Neural cell (in vitro differentiated cells): ENCODE measurements around the gene TRAPPC2L. TPM values are rescaled to one million over a fixed set of nuclear protein-coding genes. Genes with fewer than 3 reads are reported as not detected.

Experiments
- H2AFZ ChIP-seq: fragments of 200-600, 300-800 bp; sonication (generic), shearing (Covaris generic); 2 replicates; pipeline ENCODE4 v1.6.0; 2014; ENCODE audit warnings: low read depth, mild to moderate bottlenecking, antibody characterized with exemption, low read length, moderate library complexity
- H3F3A ChIP-seq: fragments of 200-600 bp; shearing (Covaris generic); 2 replicates; pipeline ENCODE4 v1.6.1; 2016; ENCODE audit warnings: mild to moderate bottlenecking, moderate library complexity, mixed read lengths, antibody characterized with exemption, low read length; ENCODE audit not compliant: insufficient read depth, poor library complexity, severe bottlenecking
- H3K27ac ChIP-seq: fragments of 200-600, 300-800 bp; sonication (generic), shearing (Covaris generic); 2 replicates; pipeline ENCODE4 v1.5.1; 2014; ENCODE audit warnings: mild to moderate bottlenecking, low read length, moderate library complexity
- H3K27me3 ChIP-seq: fragments of 300-800, 200-600 bp; sonication (generic), shearing (Covaris generic); 2 replicates; pipeline ENCODE4 v1.6.0; 2014; ENCODE audit warnings: mild to moderate bottlenecking, low read depth, low read length, moderate library complexity; ENCODE audit not compliant: insufficient read depth
- H3K36me3 ChIP-seq: fragments of 300-800, 200-600 bp; sonication (generic), shearing (Covaris generic); 2 replicates; pipeline ENCODE4 v1.5.1; 2014; ENCODE audit warnings: mild to moderate bottlenecking, antibody characterized with exemption, low read length, moderate library complexity; ENCODE audit not compliant: insufficient read depth
- H3K4me2 ChIP-seq: fragments of 300-800, 200-600 bp; sonication (generic), shearing (Covaris generic); 2 replicates; pipeline ENCODE4 v1.6.0; 2014; ENCODE audit warnings: mild to moderate bottlenecking, low read length
- H3K4me3 ChIP-seq: fragments of 300-800, 200-600 bp; sonication (generic), shearing (Covaris generic); 2 replicates; pipeline ENCODE4 v1.5.1; 2014; ENCODE audit warnings: mild to moderate bottlenecking, low read length, moderate library complexity
- H3K79me2 ChIP-seq: fragments of 200-600 bp; shearing (Covaris generic); replicated peaks from 2 replicates; pipeline ENCODE4 v1.6.0; 2014; ENCODE audit warnings: mild to moderate bottlenecking, low read length, moderate library complexity; ENCODE audit not compliant: insufficient read depth
- H3K9ac ChIP-seq: fragments of 300-800, 200-600 bp; sonication (generic), shearing (Covaris generic); 2 replicates; pipeline ENCODE4 v1.6.1; 2016; ENCODE audit warnings: mild to moderate bottlenecking, low read length, mixed read lengths
- H3K9me2 ChIP-seq: fragments of 200-600 bp; shearing (Covaris generic); 2 replicates; pipeline ENCODE4 v1.6.1; 2016; ENCODE audit warnings: mild to moderate bottlenecking, low read length, mixed read lengths; ENCODE audit not compliant: insufficient read depth
- H3K9me3 ChIP-seq: fragments of 200-600, 300-800 bp; sonication (generic), shearing (Covaris generic); 2 replicates; pipeline ENCODE4 v1.6.1; 2016; ENCODE audit warnings: mild to moderate bottlenecking, mixed run types, low read length, moderate library complexity, mixed read lengths
- H4K20me1 ChIP-seq: fragments of 200-600 bp; shearing (Covaris generic); 2 replicates; pipeline ENCODE4 v1.6.1; 2016; ENCODE audit warnings: mild to moderate bottlenecking, mixed run types; ENCODE audit not compliant: insufficient read depth
- CTCF ChIP-seq: fragments of 450-650 bp; IDR thresholded peaks from 2 replicates; pipeline ENCODE4 v1.5.1; 2014; ENCODE audit warnings: antibody characterized with exemption, mild to moderate bottlenecking, moderate library complexity; ENCODE audit not compliant: poor library complexity, severe bottlenecking
- EP300 ChIP-seq: fragments of 450-650 bp; conservative IDR thresholded peaks from 2 replicates; pipeline ENCODE4 v1.6.1; 2014; ENCODE audit warnings: antibody characterized with exemption, mild to moderate bottlenecking, moderate library complexity; ENCODE audit not compliant: poor library complexity, severe bottlenecking
- EZH2 ChIP-seq: fragments of 200-600, 300-800 bp; shearing (Covaris generic), sonication (generic); IDR thresholded peaks from 2 replicates; pipeline ENCODE4 v1.6.1; 2014; ENCODE audit warnings: antibody characterized with exemption, low read length, borderline replicate concordance, mild to moderate bottlenecking; ENCODE audit not compliant: insufficient read depth, poor library complexity, severe bottlenecking
- MXI1 ChIP-seq: fragments of 450-650 bp; conservative IDR thresholded peaks from 2 replicates; pipeline ENCODE4 v1.6.1; 2014; ENCODE audit warnings: antibody characterized with exemption, mild to moderate bottlenecking; ENCODE audit not compliant: poor library complexity, severe bottlenecking
- POLR2AphosphoS5 ChIP-seq: IDR thresholded peaks from 2 replicates; pipeline ENCODE4 v1.6.1; 2012
- RAD21 ChIP-seq: fragments of 450-650 bp; conservative IDR thresholded peaks from 2 replicates; pipeline ENCODE4 v1.6.1; 2014; ENCODE audit warnings: antibody characterized with exemption, mild to moderate bottlenecking, moderate library complexity
- REST ChIP-seq: IDR thresholded peaks from 2 replicates; pipeline ENCODE4 v1.6.1; 2012; ENCODE audit warnings: borderline replicate concordance
- SMC3 ChIP-seq: fragments of 450-650 bp; conservative IDR thresholded peaks from 2 replicates; pipeline ENCODE4 v1.6.1; 2014; ENCODE audit warnings: antibody characterized with exemption, mild to moderate bottlenecking, moderate library complexity; ENCODE audit not compliant: poor library complexity
- TAF1 ChIP-seq: IDR thresholded peaks from 2 replicates; pipeline ENCODE4 v1.6.1; 2012; ENCODE audit warnings: low read depth
- polyA plus RNA-seq: library from polyadenylated mRNA; depleted of rRNA; stranded (reverse); fragments of >200 nt; gene quantifications from 2 replicates; pipeline ENCODE4 v1.2.3, GENCODE V29; 2014

Gene TRAPPC2L
- polyA plus RNA-seq, 1 donor from 2014 or later, result 70.2 TPM

- Histone ChIP-seq H3K4me3 (no peak overlapping the region), H3K9me3 (no peaks in the 10 kb centered on the region), H3K9me2 (no peaks in the 10 kb centered on the region), H3K36me3 (no peaks in the 10 kb centered on the region), H3K79me2 (no peaks in the 10 kb centered on the region), H3K27me3 (no peaks in the 10 kb centered on the region), H3K27ac (no peak overlapping the region), H3K9ac (no peak overlapping the region), H3K4me2 (no peak overlapping the region), H3F3A (no peaks in the 10 kb centered on the region), H2AFZ (no peak overlapping the region), H4K20me1 (no peaks in the 10 kb centered on the region)
- TF ChIP-seq CTCF (no peak), REST (no peak), POLR2AphosphoS5 (no peak), TAF1 (no peak), EZH2 (no peak), SMC3 (no peak), EP300 (no peak), MXI1 (no peak), RAD21 (no peak)
Observed at GRCh38 chr16:88882358-88883030, 25.6 kb downstream of the TRAPPC2L start.

GRCh38 chr16:88883117-88883895 lies 26.4 kb downstream of the TRAPPC2L start:
- Histone ChIP-seq H3K27me3 (no peaks in the 10 kb centered on the region), H3K27ac (no peak overlapping the region), H3K4me3 (no peak overlapping the region), H3K4me2 (no peak overlapping the region), H4K20me1 (no peaks in the 10 kb centered on the region), H3K9ac (no peak overlapping the region), H3K36me3 (no peaks in the 10 kb centered on the region), H2AFZ (no peak overlapping the region), H3K79me2 (no peaks in the 10 kb centered on the region), H3F3A (no peaks in the 10 kb centered on the region), H3K9me2 (no peaks in the 10 kb centered on the region), H3K9me3 (no peaks in the 10 kb centered on the region)
- TF ChIP-seq TAF1 (no peak), POLR2AphosphoS5 (no peak), SMC3 (no peak), REST (no peak), EZH2 (no peak)
